ENCODE data around the gene TMEM108. TPM values are rescaled to one million over a fixed set of nuclear protein-coding genes. Genes with fewer than 3 reads are reported as not detected.
A peak's percentile ranks its signal among the peaks of the same experiment; 100 is the strongest.

TMEM108 gene
- total RNA-seq, 1 donor from 2014 or later: 15.4 TPM

GRCh38 chr3:133426721-133427120, 388.5 kb downstream of the TMEM108 start:
- DNase-seq: no peak
- H3K9me3 ChIP-seq: no peaks in the 10 kb centered on the region
- peaks cover 5% of the 10 kb centered on the region for H3K4me1 ChIP-seq
- H3K36me3 ChIP-seq: no peaks in the 10 kb centered on the region
- ATAC-seq: no peak
- no peak overlapping the region for H3K4me3 ChIP-seq
- no peak overlapping the region for H3K27ac ChIP-seq
- no peaks in the 10 kb centered on the region for H3K27me3 ChIP-seq
- no peak for TF ChIP-seq CTCF (IDR thresholded peaks at IDR 0.05)
- intact Hi-C loops (cut with DNase I): no loop called here

GRCh38 chr3:133428552-133428951, 390.4 kb downstream of the TMEM108 start:
- Histone ChIP-seq H3K36me3 (no peaks in the 10 kb centered on the region), H3K9me3 (no peaks in the 10 kb centered on the region), H3K4me1 (peaks cover 3% of the 10 kb centered on the region), H3K4me3 (no peak overlapping the region), H3K27ac (no peak overlapping the region), H3K27me3 (no peaks in the 10 kb centered on the region)
- DNase-seq: no peak
- TF ChIP-seq CTCF (IDR thresholded peaks at IDR 0.05): no peak
- intact Hi-C loops (cut with DNase I): no loop called here
- ATAC-seq: peak; percentile 22

- intact Hi-C loops (cut with DNase I): no loop called here
- Histone ChIP-seq H3K27ac (no peak overlapping the region), H3K27me3 (no peaks in the 10 kb centered on the region), H3K36me3 (no peaks in the 10 kb centered on the region), H3K4me3 (no peak overlapping the region), H3K4me1 (no peaks in the 10 kb centered on the region), H3K9me3 (no peaks in the 10 kb centered on the region)
- no peak for ATAC-seq
- TF ChIP-seq CTCF (IDR thresholded peaks at IDR 0.05): no peak
- DNase-seq: no peak
Measured at GRCh38 chr3:133429063-133429462, 390.9 kb downstream of the TMEM108 start.

- no peaks in the 10 kb centered on the region for H3K27me3 ChIP-seq
- no peak overlapping the region for H3K27ac ChIP-seq
- intact Hi-C loops (cut with DNase I): no loop called here
- TF ChIP-seq CTCF (IDR thresholded peaks at IDR 0.05): no peak
- DNase-seq (no peak), ATAC-seq (no peak)
- no peaks in the 10 kb centered on the region for H3K4me1 ChIP-seq
- no peaks in the 10 kb centered on the region for H3K36me3 ChIP-seq
- no peak overlapping the region for H3K4me3 ChIP-seq
- H3K9me3 ChIP-seq: no peaks in the 10 kb centered on the region
Measured at GRCh38 chr3:133439563-133439962, 401.4 kb downstream of the TMEM108 start.

- no peaks in the 10 kb centered on the region for H3K36me3 ChIP-seq
- intact Hi-C loops (cut with DNase I): no loop called here
- H3K9me3 ChIP-seq: no peaks in the 10 kb centered on the region
- no peak for TF ChIP-seq CTCF (IDR thresholded peaks at IDR 0.05)
- no peaks in the 10 kb centered on the region for H3K4me1 ChIP-seq
- DNase-seq (no peak), ATAC-seq (no peak)
- no peaks in the 10 kb centered on the region for H3K27me3 ChIP-seq
- no peak overlapping the region for H3K4me3 ChIP-seq
- no peak overlapping the region for H3K27ac ChIP-seq
Measured at GRCh38 chr3:133440652-133441051, 402.5 kb downstream of the TMEM108 start.

- Histone ChIP-seq H3K4me3 (peak overlapping the region; percentile 14), H3K27ac (no peak overlapping the region), H3K9me3 (no peaks in the 10 kb centered on the region), H3K4me1 (no peaks in the 10 kb centered on the region), H3K27me3 (no peaks in the 10 kb centered on the region), H3K36me3 (no peaks in the 10 kb centered on the region)
- intact Hi-C loops (cut with DNase I): no loop called here
- TF ChIP-seq CTCF (IDR thresholded peaks at IDR 0.05): no peak
- DNase-seq (no peak), ATAC-seq (peak; percentile 19)
Measured at GRCh38 chr3:133441867-133442270, 403.7 kb downstream of the TMEM108 start.
